H1 (cell line): Measurements from ENCODE around the gene HAT1.

ENCODE experiments used
- RBBP5 ChIP-seq: IDR thresholded peaks from 2 replicates; pipeline ENCODE4 v1.7.1; 2012; ENCODE audit warnings: low read depth, mild to moderate bottlenecking, inconsistent platforms, low read length, moderate library complexity, borderline replicate concordance
- TF ChIP-seq, protein P1 (sequence below), 3 experiments: IDR thresholded peaks; 1 replicate in 2 of 3; 2 replicates in 1 of 3; pipeline versions ENCODE4 v1.5.1 to v1.6.1; 2011; ENCODE audit warnings: low read length in 3 of 3, mild to moderate bottlenecking in 3 of 3, inconsistent platforms in 2 of 3, low read depth in 1 of 3, moderate library complexity in 1 of 3; ENCODE audit not compliant: insufficient read depth in 1 of 3; ENCODE audit errors: control extremely low read depth in 1 of 3

DNA sequence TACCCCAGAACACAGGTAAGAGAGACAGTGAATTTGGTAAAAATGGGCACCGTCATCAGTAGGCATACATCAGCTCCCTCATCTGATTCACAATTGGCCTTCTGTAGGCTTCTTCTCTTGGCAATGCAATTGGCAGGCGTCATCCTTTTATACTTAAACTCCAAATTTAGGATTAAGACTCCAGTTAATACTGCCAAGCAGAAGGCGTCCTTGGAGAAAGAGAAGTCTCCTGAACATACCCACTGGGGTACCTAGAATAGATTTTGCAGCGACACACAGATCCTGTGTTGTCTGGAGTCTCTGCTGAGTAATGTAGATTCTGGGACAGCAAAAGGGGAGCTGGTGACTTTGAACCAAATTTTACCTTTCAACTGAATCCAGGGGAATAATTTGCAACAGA, 76.9 kb downstream of the HAT1 start:
- TF ChIP-seq RBBP5, result no peak
- TF ChIP-seq, protein P1, sequence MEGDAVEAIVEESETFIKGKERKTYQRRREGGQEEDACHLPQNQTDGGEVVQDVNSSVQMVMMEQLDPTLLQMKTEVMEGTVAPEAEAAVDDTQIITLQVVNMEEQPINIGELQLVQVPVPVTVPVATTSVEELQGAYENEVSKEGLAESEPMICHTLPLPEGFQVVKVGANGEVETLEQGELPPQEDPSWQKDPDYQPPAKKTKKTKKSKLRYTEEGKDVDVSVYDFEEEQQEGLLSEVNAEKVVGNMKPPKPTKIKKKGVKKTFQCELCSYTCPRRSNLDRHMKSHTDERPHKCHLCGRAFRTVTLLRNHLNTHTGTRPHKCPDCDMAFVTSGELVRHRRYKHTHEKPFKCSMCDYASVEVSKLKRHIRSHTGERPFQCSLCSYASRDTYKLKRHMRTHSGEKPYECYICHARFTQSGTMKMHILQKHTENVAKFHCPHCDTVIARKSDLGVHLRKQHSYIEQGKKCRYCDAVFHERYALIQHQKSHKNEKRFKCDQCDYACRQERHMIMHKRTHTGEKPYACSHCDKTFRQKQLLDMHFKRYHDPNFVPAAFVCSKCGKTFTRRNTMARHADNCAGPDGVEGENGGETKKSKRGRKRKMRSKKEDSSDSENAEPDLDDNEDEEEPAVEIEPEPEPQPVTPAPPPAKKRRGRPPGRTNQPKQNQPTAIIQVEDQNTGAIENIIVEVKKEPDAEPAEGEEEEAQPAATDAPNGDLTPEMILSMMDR (IDR thresholded peaks at IDR 0.05; ENCODE audit: control extremely low read depth in 1 of 3, insufficient read depth in 1 of 3, low read depth in 1 of 3, low read length in 3 of 3), result no peak
